Hepatocyte (in vitro differentiated cells): ENCODE results near the gene ECHDC3. TPM values are rescaled to one million over a fixed set of nuclear protein-coding genes. Genes with fewer than 3 reads are reported as not detected.

Experiments used
- DNase-seq: peaks from one replicate; pipeline ENCODE4 v3.0.0-alpha.2; 2016; ENCODE audit warnings: low spot score
- H2AFZ ChIP-seq: fragments of 200-600 bp; sonication (generic); 2 replicates; pipeline ENCODE4 v1.6.0; 2016; ENCODE audit warnings: antibody characterized with exemption, mild to moderate bottlenecking
- H3K27ac ChIP-seq: fragments of 200-600 bp; sonication (generic); 2 replicates; pipeline ENCODE4 v1.5.1; 2016; ENCODE audit warnings: mild to moderate bottlenecking
- H3K27me3 ChIP-seq: fragments of 200-600 bp; sonication (generic); 2 replicates; pipeline ENCODE4 v1.6.1; 2016
- H3K36me3 ChIP-seq: fragments of 200-600 bp; sonication (generic); replicated peaks from 2 replicates; pipeline ENCODE4 v1.5.1; 2016; ENCODE audit warnings: low read depth; ENCODE audit not compliant: insufficient read depth
- H3K4me1 ChIP-seq: fragments of 200-600 bp; sonication (generic); 2 replicates; pipeline ENCODE4 v1.5.1; 2016; ENCODE audit warnings: mild to moderate bottlenecking, moderate library complexity; ENCODE audit not compliant: insufficient read depth
- H3K4me2 ChIP-seq: fragments of 200-600 bp; sonication (generic); 2 replicates; pipeline ENCODE4 v1.6.0; 2016
- H3K4me3 ChIP-seq: fragments of 200-600 bp; sonication (generic); 2 replicates; pipeline ENCODE4 v1.5.1; 2016; ENCODE audit warnings: mild to moderate bottlenecking
- H3K79me2 ChIP-seq: fragments of 200-600 bp; sonication (generic); 2 replicates; pipeline ENCODE4 v1.6.0; 2017; ENCODE audit warnings: mild to moderate bottlenecking
- H3K9me2 ChIP-seq: fragments of 200-600 bp; sonication (generic); replicated peaks from 2 replicates; pipeline ENCODE4 v1.6.0; 2017; ENCODE audit warnings: mild to moderate bottlenecking; ENCODE audit not compliant: insufficient read depth
- H3K9me3 ChIP-seq: fragments of 200-600 bp; sonication (generic); 2 replicates; pipeline ENCODE4 v1.5.1; 2016; ENCODE audit warnings: low read depth, mild to moderate bottlenecking
- H4K20me1 ChIP-seq: fragments of 200-600 bp; sonication (generic); 2 replicates; pipeline ENCODE4 v1.6.0; 2016; ENCODE audit warnings: mild to moderate bottlenecking; ENCODE audit not compliant: insufficient read depth, poor library complexity, severe bottlenecking
- EZH2 ChIP-seq: fragments of 200-600 bp; sonication (generic); IDR thresholded peaks from 2 replicates; pipeline ENCODE4 v1.6.1; 2016; ENCODE audit warnings: antibody characterized with exemption, mild to moderate bottlenecking, borderline replicate concordance
- EZH2phosphoT487 ChIP-seq: fragments of 200-600 bp; sonication (generic); IDR thresholded peaks from one replicate; pipeline ENCODE4 v1.6.1; 2018; ENCODE audit warnings: antibody characterized with exemption, mild to moderate bottlenecking, low read depth, moderate library complexity; ENCODE audit not compliant: unreplicated experiment, severe bottlenecking
- WGBS: methylation state at CpG from one replicate; pipeline ENCODE4 v1.1.6; 2016; ENCODE audit warnings: low lambda C conversion rate; ENCODE audit errors: missing lambda C conversion rate; 5-methylcytosine and 5-hydroxymethylcytosine counted together
- polyA plus RNA-seq: library from polyadenylated mRNA; unstranded; fragments of >200 nt; fragmentation: Nextera tagmentation; extraction: Ambion mirVana; gene quantifications from 2 replicates; pipeline ENCODE4 v1.2.1, GENCODE V29; 2016
- total RNA-seq: library from RNA; depleted of rRNA; stranded (reverse); fragments of >200 nt; gene quantifications from 2 replicates; pipeline ENCODE4 v1.2.3, GENCODE V29; 2014
- TF ChIP-seq, protein P1 (sequence below): fragments of 200-600 bp; sonication (generic); IDR thresholded peaks from 2 replicates; pipeline ENCODE4 v1.5.1; 2016; ENCODE audit warnings: antibody characterized with exemption, mild to moderate bottlenecking; ENCODE audit not compliant: poor library complexity

Gene ECHDC3
- total and polyA plus RNA-seq, 2 experiments from 2014 or later = 13.2 to 14.8 TPM

DNA sequence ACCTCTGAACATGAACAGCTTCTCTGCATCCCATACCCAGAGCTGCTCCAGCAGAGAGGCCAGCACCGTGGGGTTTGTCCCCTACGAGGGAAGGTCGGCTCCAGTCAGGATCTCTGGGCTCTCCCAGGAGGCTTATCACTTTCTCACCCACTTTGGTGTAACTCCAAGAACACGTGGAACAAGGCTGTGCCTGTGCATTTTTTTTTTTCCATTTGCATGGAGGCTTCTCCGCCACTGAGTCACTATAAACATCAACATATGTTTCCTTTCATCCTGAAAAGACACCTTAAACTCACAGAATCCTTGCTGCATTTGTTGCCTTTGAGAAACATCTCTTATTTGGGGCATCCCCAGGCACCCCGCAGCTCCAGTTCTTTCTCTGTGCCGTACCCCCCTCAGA lies 29.4 kb upstream of the ECHDC3 start:
- DNase-seq = no peak
- Histone ChIP-seq H3K79me2 (no peaks in the 10 kb centered on the region), H3K27ac (no peak overlapping the region), H2AFZ (no peak overlapping the region), H3K4me2 (no peak overlapping the region), H3K9me2 (no peaks in the 10 kb centered on the region), H3K4me1 (peaks cover 17% of the 10 kb centered on the region), H3K4me3 (no peak overlapping the region), H3K36me3 (no peaks in the 10 kb centered on the region), H3K9me3 (no peaks in the 10 kb centered on the region), H4K20me1 (no peaks in the 10 kb centered on the region), H3K27me3 (no peaks in the 10 kb centered on the region)
- 66% methylated on average over 7 of the region's 7 CpGs for WGBS
- TF ChIP-seq EZH2 (no peak), EZH2phosphoT487 (no peak)
- TF ChIP-seq, protein P1, sequence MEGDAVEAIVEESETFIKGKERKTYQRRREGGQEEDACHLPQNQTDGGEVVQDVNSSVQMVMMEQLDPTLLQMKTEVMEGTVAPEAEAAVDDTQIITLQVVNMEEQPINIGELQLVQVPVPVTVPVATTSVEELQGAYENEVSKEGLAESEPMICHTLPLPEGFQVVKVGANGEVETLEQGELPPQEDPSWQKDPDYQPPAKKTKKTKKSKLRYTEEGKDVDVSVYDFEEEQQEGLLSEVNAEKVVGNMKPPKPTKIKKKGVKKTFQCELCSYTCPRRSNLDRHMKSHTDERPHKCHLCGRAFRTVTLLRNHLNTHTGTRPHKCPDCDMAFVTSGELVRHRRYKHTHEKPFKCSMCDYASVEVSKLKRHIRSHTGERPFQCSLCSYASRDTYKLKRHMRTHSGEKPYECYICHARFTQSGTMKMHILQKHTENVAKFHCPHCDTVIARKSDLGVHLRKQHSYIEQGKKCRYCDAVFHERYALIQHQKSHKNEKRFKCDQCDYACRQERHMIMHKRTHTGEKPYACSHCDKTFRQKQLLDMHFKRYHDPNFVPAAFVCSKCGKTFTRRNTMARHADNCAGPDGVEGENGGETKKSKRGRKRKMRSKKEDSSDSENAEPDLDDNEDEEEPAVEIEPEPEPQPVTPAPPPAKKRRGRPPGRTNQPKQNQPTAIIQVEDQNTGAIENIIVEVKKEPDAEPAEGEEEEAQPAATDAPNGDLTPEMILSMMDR = no peak

DNA sequence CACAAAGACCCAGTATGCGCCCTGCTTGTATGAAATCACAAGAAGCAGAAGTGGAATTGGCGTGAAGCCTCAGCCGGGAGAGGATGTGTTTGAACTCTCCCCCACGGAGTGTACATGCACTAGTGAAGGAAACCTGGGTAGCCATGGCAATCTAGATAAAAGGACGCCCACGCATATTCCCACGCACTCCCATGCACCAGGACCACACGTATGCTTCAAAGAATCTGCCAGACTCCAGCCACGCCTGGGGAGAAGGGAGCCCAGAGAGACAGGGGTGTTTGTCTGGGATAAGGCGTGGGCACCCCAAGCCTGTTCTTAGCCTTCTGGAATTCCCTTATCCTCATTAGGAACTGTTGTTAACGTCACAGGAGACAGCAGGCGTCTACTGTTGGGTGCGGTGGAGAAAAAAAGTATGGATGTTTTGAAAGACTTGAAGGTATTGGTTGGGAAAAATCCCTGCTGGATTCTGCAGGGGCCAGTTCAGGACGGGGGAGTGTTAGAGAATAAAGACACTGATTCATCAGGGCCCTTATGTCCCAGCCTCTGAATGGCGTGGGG lies 28.9 kb upstream of the ECHDC3 start:
- WGBS = 63% methylated on average over 15 of the region's 15 CpGs

DNA sequence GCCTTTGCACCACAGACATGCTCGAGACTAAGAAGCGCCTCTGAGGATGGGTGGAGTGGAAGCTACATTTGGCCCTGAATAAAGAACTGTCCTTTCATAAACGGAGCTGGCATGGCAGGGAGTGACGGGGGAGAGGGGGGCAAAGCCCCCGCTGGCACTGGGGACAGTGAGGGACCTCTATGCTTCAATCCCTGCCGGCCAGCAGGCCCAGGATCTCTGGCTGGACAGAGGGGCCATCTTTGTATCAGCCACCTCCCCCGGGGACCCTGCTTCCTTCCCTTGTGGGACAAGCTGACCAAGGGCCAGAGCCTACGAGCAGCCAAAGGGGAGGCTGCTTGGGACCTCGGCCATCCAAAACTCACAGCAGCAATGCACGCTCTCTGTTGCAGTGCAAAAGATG lies 28.2 kb upstream of the ECHDC3 start:
- Histone ChIP-seq H3K27ac (no peak overlapping the region), H3K4me2 (no peak overlapping the region), H3K9me2 (no peaks in the 10 kb centered on the region), H3K79me2 (no peaks in the 10 kb centered on the region), H2AFZ (no peak overlapping the region), H3K36me3 (no peaks in the 10 kb centered on the region), H4K20me1 (no peaks in the 10 kb centered on the region), H3K4me1 (peaks cover 11% of the 10 kb centered on the region), H3K27me3 (no peaks in the 10 kb centered on the region), H3K4me3 (no peak overlapping the region), H3K9me3 (no peaks in the 10 kb centered on the region)
- WGBS = 94% methylated on average over 10 of the region's 10 CpGs
- DNase-seq = no peak
- TF ChIP-seq EZH2 (no peak), EZH2phosphoT487 (no peak)
- TF ChIP-seq, protein P1 = no peak

More for the DNA sequence above, 28.9 kb upstream of the ECHDC3 start:
- no peaks in the 10 kb centered on the region for H3K27me3 ChIP-seq
- H2AFZ ChIP-seq = no peak overlapping the region
- H3K4me3 ChIP-seq = no peak overlapping the region
- no peaks in the 10 kb centered on the region for H3K79me2 ChIP-seq
- H3K27ac ChIP-seq = no peak overlapping the region
- no peaks in the 10 kb centered on the region for H4K20me1 ChIP-seq
- TF ChIP-seq, protein P1 = no peak
- no peak for TF ChIP-seq EZH2
- TF ChIP-seq EZH2phosphoT487 = no peak
- no peaks in the 10 kb centered on the region for H3K9me3 ChIP-seq
- peaks cover 11% of the 10 kb centered on the region for H3K4me1 ChIP-seq
- no peaks in the 10 kb centered on the region for H3K36me3 ChIP-seq
- H3K9me2 ChIP-seq = no peaks in the 10 kb centered on the region
- no peak overlapping the region for H3K4me2 ChIP-seq
- DNase-seq = peak; percentile 55
